HEK293 (cell line): ENCODE data around the gene SAPCD1.

Source experiments
- CTCF ChIA-PET: fragments of 350-600 bp; formaldehyde crosslinking; extraction: SDS; loops from one replicate; lab custom pipeline; 2021; ENCODE audit warnings: antibody characterized with exemption; lab: Yijun Ruan, JAX
- POLR2A ChIA-PET: fragments of 300-600 bp; formaldehyde crosslinking; extraction: SDS; loops from one replicate; lab custom pipeline; 2020; ENCODE audit warnings: antibody characterized with exemption, inconsistent platforms; lab: Yijun Ruan, JAX
- H3K27ac ChIP-seq: fragments of 200-500 bp; sonication (Bioruptor generic); 2 replicates; pipeline ENCODE4 v1.5.1; 2014; ENCODE audit warnings: low read depth, low read length, control low read depth, inconsistent platforms; ENCODE audit errors: extremely low read depth
- H3K36me3 ChIP-seq, 2 experiments: fragments of 200-500 bp in 1 of 2; sonication (Bioruptor generic) in 1 of 2; 1 replicate in 1 of 2; 2 replicates in 1 of 2; pipeline ENCODE4 v1.5.1; 2014 to 2017; ENCODE audit warnings: inconsistent platforms in 2 of 2, low read length in 2 of 2; ENCODE audit not compliant: control insufficient read depth in 2 of 2, insufficient read depth in 1 of 2
- H3K4me1 ChIP-seq: fragments of 200-500 bp; sonication (Bioruptor generic); 2 replicates; pipeline ENCODE4 v1.5.1; 2014; ENCODE audit warnings: mild to moderate bottlenecking, low read length, inconsistent platforms; ENCODE audit not compliant: control insufficient read depth, insufficient read depth
- H3K4me3 ChIP-seq: 2 replicates; pipeline ENCODE4 v1.5.1; 2011; ENCODE audit warnings: low read depth, mild to moderate bottlenecking, control low read depth, low read length, moderate library complexity
- H3K9me3 ChIP-seq: fragments of 200-500 bp; sonication (Bioruptor generic); 2 replicates; pipeline ENCODE4 v1.5.1; 2014; ENCODE audit warnings: low read depth, low read length, inconsistent platforms; ENCODE audit not compliant: control insufficient read depth, insufficient read depth
- GLI4 ChIP-seq: fragments of 450-650 bp; formaldehyde crosslinking; IDR thresholded peaks from 2 replicates; pipeline ENCODE4 v1.5.1; 2016; ENCODE audit warnings: missing biosample characterization, missing genetic modification characterization
- HOXD13 ChIP-seq: sonication (generic); formaldehyde crosslinking; IDR thresholded peaks from 2 replicates; pipeline ENCODE4 v1.8.0; 2022; ENCODE audit warnings: missing genetic modification reagents, borderline replicate concordance
- MZF1 ChIP-seq: fragments of 450-650 bp; formaldehyde crosslinking; IDR thresholded peaks from 2 replicates; pipeline ENCODE4 v1.5.1; 2017; ENCODE audit warnings: missing biosample characterization, missing genetic modification characterization, borderline replicate concordance
- SCRT2 ChIP-seq: fragments of 450-650 bp; formaldehyde crosslinking; IDR thresholded peaks from 2 replicates; pipeline ENCODE4 v1.5.1; 2016; ENCODE audit warnings: missing biosample characterization, missing genetic modification characterization
- ZBTB21 ChIP-seq: fragments of 450-650 bp; formaldehyde crosslinking; IDR thresholded peaks from 2 replicates; pipeline ENCODE4 v1.5.1; 2017; ENCODE audit warnings: missing biosample characterization, missing genetic modification characterization
- ZBTB48 ChIP-seq: fragments of 450-650 bp; formaldehyde crosslinking; IDR thresholded peaks from 2 replicates; pipeline ENCODE4 v1.5.1; 2016; ENCODE audit warnings: missing biosample characterization, missing genetic modification characterization
- ZEB2 ChIP-seq: fragments of 450-650 bp; formaldehyde crosslinking; IDR thresholded peaks from 2 replicates; pipeline ENCODE4 v1.5.1; 2016; ENCODE audit warnings: missing biosample characterization, missing genetic modification characterization
- ZFHX2 ChIP-seq: fragments of 450-650 bp; formaldehyde crosslinking; conservative IDR thresholded peaks from 2 replicates; pipeline ENCODE4 v1.5.1; 2016; ENCODE audit warnings: missing biosample characterization, missing genetic modification characterization
- ZNF133 ChIP-seq: fragments of 450-650 bp; formaldehyde crosslinking; IDR thresholded peaks from 2 replicates; pipeline ENCODE4 v1.5.1; 2016; ENCODE audit warnings: missing biosample characterization, missing genetic modification characterization
- ZNF169 ChIP-seq: fragments of 450-650 bp; formaldehyde crosslinking; IDR thresholded peaks from 2 replicates; pipeline ENCODE4 v1.5.1; 2016; ENCODE audit warnings: missing biosample characterization, missing genetic modification characterization
- ZNF214 ChIP-seq: fragments of 450-650 bp; formaldehyde crosslinking; IDR thresholded peaks from 2 replicates; pipeline ENCODE4 v1.5.1; 2017; ENCODE audit warnings: missing biosample characterization, mild to moderate bottlenecking, missing genetic modification characterization, borderline replicate concordance
- ZNF311 ChIP-seq: fragments of 450-650 bp; formaldehyde crosslinking; IDR thresholded peaks from 2 replicates; pipeline ENCODE4 v1.5.1; 2017; ENCODE audit warnings: missing biosample characterization, missing genetic modification characterization, borderline replicate concordance
- ZNF366 ChIP-seq: fragments of 450-650 bp; formaldehyde crosslinking; conservative IDR thresholded peaks from 2 replicates; pipeline ENCODE4 v1.5.1; 2016; ENCODE audit warnings: missing biosample characterization, missing genetic modification characterization
- ZNF37A ChIP-seq: fragments of 450-650 bp; IDR thresholded peaks from 2 replicates; pipeline ENCODE4 v1.5.1; 2018; ENCODE audit warnings: missing biosample characterization, missing genetic modification characterization
- ZNF558 ChIP-seq: fragments of 450-650 bp; formaldehyde crosslinking; IDR thresholded peaks from 2 replicates; pipeline ENCODE4 v1.5.1; 2016; ENCODE audit warnings: missing biosample characterization, missing genetic modification characterization
- ZNF600 ChIP-seq: fragments of 450-650 bp; formaldehyde crosslinking; IDR thresholded peaks from 2 replicates; pipeline ENCODE4 v1.5.1; 2016; ENCODE audit warnings: missing biosample characterization, missing genetic modification characterization
- ZNF701 ChIP-seq: fragments of 450-650 bp; formaldehyde crosslinking; IDR thresholded peaks from 2 replicates; pipeline ENCODE4 v1.5.1; 2016; ENCODE audit warnings: missing biosample characterization, missing genetic modification characterization
- TF ChIP-seq, protein P1 (sequence below): fragments of 450-650 bp; formaldehyde crosslinking; IDR thresholded peaks from 2 replicates; pipeline ENCODE4 v1.5.1; 2016; ENCODE audit warnings: missing biosample characterization, missing genetic modification characterization, low read depth
- TF ChIP-seq, protein P2 (sequence below): fragments of 450-650 bp; formaldehyde crosslinking; IDR thresholded peaks from 2 replicates; pipeline ENCODE4 v1.5.1; 2016; ENCODE audit warnings: missing biosample characterization, missing genetic modification characterization
- TF ChIP-seq, protein P3 (sequence below): fragments of 450-650 bp; formaldehyde crosslinking; IDR thresholded peaks from 2 replicates; pipeline ENCODE4 v1.5.1; 2016; ENCODE audit warnings: missing biosample characterization, missing genetic modification characterization
- TF ChIP-seq, protein P4 (sequence below): fragments of 450-650 bp; formaldehyde crosslinking; IDR thresholded peaks from 2 replicates; pipeline ENCODE4 v1.5.1; 2016; ENCODE audit warnings: missing biosample characterization, missing genetic modification characterization
- TF ChIP-seq, protein P5 (sequence below): fragments of 450-650 bp; formaldehyde crosslinking; IDR thresholded peaks from 2 replicates; pipeline ENCODE4 v1.5.1; 2017; ENCODE audit warnings: missing biosample characterization, missing genetic modification characterization
- TF ChIP-seq, protein P6 (sequence below): fragments of 450-650 bp; formaldehyde crosslinking; IDR thresholded peaks from 2 replicates; pipeline ENCODE4 v1.5.1; 2016; ENCODE audit warnings: missing biosample characterization, missing genetic modification characterization

Gene SAPCD1

DNA sequence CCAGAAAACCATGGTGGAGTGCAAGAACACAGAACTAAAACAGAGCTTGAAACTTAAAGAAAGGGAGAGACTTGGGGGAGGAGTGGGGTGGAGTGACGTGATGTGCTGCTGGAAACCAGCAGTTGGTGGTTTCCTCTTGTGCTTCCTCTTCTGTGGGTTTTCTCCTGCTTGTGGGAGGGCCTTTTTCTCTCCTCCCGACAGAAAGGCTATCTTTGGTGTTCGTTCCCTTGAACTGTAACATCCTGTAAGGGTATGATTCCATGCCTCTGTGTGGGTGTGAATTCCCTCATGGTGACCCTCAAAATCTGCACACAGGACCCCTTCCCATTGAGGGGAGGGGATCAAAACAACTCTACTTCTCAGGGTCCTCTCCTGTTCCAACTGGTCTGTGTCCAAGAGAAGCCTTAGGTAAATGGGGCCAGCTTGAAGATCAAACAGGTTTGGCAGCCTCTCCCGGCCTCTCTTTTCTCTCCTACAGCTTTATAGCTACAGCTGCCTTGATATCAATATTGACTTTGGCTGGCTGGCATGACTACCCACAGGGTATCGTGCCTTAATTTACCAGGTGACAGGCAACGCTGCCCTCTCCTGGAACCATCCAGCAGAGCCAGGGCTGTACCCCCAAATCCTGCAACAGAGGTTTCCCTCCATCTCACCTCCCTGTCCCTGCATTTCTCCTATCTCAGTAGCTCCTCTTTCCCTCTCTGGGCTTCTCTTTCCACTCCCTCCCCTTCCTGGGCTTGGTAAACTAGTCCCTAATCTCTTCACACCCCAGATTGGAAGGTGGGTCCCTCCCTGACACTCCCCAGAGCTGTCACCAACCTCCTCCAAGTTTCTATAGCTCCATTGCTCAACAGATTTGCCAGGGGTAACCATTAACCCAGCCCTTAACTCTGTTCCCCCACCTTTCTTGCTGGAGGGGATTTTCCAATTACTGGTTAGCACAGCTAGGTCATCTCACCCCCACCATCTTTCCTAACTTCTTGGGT is 24.2 kb upstream of the SAPCD1 start (continued):
- TF ChIP-seq ZNF701 (tag by site-specific recombination) (no peak), SCRT2 (tag by site-specific recombination) (peak; percentile 81), ZFHX2 (peak; percentile 85), ZNF366 (tag by site-specific recombination) (peak; percentile 28; the same call in 1 of the 2 replicates), ZNF37A (tag by site-specific recombination) (no peak), ZBTB21 (peak; percentile 78), ZEB2 (tag by site-specific recombination) (peak; percentile 9; the same call in 1 of the 2 replicates)
- TF ChIP-seq, protein P1, sequence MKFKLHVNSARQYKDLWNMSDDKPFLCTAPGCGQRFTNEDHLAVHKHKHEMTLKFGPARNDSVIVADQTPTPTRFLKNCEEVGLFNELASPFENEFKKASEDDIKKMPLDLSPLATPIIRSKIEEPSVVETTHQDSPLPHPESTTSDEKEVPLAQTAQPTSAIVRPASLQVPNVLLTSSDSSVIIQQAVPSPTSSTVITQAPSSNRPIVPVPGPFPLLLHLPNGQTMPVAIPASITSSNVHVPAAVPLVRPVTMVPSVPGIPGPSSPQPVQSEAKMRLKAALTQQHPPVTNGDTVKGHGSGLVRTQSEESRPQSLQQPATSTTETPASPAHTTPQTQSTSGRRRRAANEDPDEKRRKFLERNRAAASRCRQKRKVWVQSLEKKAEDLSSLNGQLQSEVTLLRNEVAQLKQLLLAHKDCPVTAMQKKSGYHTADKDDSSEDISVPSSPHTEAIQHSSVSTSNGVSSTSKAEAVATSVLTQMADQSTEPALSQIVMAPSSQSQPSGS (tag by site-specific recombination) = peak; percentile 70

DNA sequence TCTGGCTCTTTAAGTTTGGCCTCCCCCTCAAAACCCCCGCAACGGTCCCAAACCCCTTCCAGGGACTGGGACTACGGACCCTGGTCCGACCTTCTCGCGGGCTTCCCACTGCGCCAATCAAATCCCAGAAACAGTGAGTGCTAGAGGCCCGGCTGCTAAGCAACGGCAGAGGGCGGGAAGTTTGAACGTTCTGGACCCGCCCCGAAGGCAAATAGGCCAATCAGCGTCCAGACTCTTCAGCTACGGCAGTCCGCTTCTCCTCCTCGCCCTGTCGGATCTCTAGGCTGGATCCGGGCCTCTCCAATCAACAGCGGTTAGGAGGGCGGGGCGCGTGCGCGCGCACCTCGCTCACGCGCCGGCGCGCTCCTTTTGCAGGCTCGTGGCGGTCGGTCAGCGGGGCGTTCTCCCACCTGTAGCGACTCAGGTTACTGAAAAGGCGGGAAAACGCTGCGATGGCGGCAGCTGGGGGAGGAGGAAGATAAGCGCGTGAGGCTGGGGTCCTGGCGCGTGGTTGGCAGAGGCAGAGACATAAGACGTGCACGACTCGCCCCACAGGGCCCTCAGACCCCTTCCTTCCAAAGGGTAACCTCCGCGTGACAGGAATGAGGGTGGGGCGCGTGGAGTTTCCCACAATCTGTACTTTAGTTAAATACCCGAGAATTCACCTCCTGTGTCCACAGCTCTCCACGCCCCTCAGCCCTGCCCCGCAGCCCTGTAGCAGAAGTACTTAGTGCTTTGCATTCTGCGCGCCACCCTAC is 22.6 kb upstream of the SAPCD1 start, which contains the start of gene MSH5:
Gene MSH5 (plus strand): TSS at position 367 of the 758 bp plus-strand sequence. CDS start 462 bp downstream, outside the sequence.
- H3K9me3 ChIP-seq = no peaks in the 10 kb centered on the region
- H3K4me3 ChIP-seq = peak within 1 kb of the TSS; percentile 61
- H3K36me3 ChIP-seq = peaks cover 9 to 36% of the 10 kb centered on the region in 2 experiments; a peak in 2 of 3 replicates
- ChIA-PET CTCF (interaction anchor here (0.6 to 4.7 kb wide), 15 partner anchors 10 to 1285 kb away, joined by 3 to 39 read pairs (median 3); partner anchors contain the start of gene LY6G5C), POLR2A (interaction anchor here (0.6 to 6.8 kb wide), 26 partner anchors 11 to 1048 kb away, joined by 3 to 102 read pairs (median 5); partner anchors contain the start of genes ABHD16A, BAG6, C6orf47 and CSNK2B)
- peak within 1 kb of the TSS; percentile 87 for H3K27ac ChIP-seq
- peaks cover 29% of the 10 kb centered on the region for H3K4me1 ChIP-seq
- TF ChIP-seq ZBTB21 (peak; percentile 54; the same call in 1 of the 2 replicates), ZNF169 (no peak), ZNF600 (tag by site-specific recombination) (no peak), ZNF558 (no peak), ZNF311 (tag by site-specific recombination) (no peak), ZBTB48 (tag by site-specific recombination) (peak; percentile 95), ZNF133 (no peak), GLI4 (tag by site-specific recombination) (peak; percentile 60; the same call in 1 of the 2 replicates), HOXD13 (CRISPR knock-in tag) (no peak), ZNF214 (tag by site-specific recombination) (no peak), MZF1 (tag by site-specific recombination) (no peak)
- TF ChIP-seq, protein P2, sequence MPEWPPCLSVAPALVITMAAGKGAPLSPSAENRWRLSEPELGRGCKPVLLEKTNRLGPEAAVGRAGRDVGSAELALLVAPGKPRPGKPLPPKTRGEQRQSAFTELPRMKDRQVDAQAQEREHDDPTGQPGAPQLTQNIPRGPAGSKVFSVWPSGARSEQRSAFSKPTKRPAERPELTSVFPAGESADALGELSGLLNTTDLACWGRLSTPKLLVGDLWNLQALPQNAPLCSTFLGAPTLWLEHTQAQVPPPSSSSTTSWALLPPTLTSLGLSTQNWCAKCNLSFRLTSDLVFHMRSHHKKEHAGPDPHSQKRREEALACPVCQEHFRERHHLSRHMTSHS (tag by site-specific recombination) = no peak
- TF ChIP-seq, protein P3, sequence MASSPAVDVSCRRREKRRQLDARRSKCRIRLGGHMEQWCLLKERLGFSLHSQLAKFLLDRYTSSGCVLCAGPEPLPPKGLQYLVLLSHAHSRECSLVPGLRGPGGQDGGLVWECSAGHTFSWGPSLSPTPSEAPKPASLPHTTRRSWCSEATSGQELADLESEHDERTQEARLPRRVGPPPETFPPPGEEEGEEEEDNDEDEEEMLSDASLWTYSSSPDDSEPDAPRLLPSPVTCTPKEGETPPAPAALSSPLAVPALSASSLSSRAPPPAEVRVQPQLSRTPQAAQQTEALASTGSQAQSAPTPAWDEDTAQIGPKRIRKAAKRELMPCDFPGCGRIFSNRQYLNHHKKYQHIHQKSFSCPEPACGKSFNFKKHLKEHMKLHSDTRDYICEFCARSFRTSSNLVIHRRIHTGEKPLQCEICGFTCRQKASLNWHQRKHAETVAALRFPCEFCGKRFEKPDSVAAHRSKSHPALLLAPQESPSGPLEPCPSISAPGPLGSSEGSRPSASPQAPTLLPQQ = peak; percentile 71
- TF ChIP-seq, protein P4, sequence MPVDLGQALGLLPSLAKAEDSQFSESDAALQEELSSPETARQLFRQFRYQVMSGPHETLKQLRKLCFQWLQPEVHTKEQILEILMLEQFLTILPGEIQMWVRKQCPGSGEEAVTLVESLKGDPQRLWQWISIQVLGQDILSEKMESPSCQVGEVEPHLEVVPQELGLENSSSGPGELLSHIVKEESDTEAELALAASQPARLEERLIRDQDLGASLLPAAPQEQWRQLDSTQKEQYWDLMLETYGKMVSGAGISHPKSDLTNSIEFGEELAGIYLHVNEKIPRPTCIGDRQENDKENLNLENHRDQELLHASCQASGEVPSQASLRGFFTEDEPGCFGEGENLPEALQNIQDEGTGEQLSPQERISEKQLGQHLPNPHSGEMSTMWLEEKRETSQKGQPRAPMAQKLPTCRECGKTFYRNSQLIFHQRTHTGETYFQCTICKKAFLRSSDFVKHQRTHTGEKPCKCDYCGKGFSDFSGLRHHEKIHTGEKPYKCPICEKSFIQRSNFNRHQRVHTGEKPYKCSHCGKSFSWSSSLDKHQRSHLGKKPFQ = no peak; the same call in 1 of the 2 replicates
- TF ChIP-seq, protein P5, sequence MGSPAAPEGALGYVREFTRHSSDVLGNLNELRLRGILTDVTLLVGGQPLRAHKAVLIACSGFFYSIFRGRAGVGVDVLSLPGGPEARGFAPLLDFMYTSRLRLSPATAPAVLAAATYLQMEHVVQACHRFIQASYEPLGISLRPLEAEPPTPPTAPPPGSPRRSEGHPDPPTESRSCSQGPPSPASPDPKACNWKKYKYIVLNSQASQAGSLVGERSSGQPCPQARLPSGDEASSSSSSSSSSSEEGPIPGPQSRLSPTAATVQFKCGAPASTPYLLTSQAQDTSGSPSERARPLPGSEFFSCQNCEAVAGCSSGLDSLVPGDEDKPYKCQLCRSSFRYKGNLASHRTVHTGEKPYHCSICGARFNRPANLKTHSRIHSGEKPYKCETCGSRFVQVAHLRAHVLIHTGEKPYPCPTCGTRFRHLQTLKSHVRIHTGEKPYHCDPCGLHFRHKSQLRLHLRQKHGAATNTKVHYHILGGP (tag by site-specific recombination) = no peak
- TF ChIP-seq, protein P6, sequence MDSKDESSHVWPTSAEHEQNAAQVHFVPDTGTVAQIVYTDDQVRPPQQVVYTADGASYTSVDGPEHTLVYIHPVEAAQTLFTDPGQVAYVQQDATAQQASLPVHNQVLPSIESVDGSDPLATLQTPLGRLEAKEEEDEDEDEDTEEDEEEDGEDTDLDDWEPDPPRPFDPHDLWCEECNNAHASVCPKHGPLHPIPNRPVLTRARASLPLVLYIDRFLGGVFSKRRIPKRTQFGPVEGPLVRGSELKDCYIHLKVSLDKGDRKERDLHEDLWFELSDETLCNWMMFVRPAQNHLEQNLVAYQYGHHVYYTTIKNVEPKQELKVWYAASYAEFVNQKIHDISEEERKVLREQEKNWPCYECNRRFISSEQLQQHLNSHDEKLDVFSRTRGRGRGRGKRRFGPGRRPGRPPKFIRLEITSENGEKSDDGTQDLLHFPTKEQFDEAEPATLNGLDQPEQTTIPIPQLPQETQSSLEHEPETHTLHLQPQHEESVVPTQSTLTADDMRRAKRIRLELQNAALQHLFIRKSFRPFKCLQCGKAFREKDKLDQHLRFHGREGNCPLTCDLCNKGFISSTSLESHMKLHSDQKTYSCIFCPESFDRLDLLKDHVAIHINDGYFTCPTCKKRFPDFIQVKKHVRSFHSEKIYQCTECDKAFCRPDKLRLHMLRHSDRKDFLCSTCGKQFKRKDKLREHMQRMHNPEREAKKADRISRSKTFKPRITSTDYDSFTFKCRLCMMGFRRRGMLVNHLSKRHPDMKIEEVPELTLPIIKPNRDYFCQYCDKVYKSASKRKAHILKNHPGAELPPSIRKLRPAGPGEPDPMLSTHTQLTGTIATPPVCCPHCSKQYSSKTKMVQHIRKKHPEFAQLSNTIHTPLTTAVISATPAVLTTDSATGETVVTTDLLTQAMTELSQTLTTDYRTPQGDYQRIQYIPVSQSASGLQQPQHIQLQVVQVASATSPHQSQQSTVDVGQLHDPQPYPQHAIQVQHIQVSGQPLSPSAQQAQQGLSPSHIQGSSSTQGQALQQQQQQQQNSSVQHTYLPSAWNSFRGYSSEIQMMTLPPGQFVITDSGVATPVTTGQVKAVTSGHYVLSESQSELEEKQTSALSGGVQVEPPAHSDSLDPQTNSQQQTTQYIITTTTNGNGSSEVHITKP = 0 out of 2 replicates have a peak, but pooled peaks have one; percentile 61
